Measurements from ENCODE around the gene FAM78A.

Gene FAM78A

GRCh38 chr9:131302244-131303075, 26.1 kb upstream of the FAM78A start:
- DNase-seq (ENCODE audit: low spot score), result no peak

GRCh38 chr9:131300444-131300843, 24.1 kb upstream of the FAM78A start:
- no peak for DNase-seq (ENCODE audit: low spot score)

DNA sequence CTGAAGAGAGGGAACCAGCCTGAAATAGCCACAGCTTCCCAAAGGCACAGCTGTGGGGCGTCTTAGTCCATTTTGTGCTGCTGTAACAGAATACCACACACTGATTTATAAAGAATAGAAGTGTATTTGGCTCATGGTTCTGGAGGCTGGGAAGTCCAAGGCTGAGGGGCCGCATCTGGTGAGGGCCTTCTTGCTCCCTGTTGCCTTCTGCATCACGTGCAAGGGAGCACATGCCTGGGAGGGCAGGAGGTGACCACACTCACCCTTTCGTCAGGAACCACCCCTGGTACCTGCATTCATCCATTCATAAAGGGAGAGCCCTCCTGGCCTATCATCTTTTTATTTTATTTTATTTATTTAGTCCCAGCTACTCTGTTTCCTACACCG, 23.6 kb upstream of the FAM78A start:
- no peak for DNase-seq (ENCODE audit: low spot score)

- DNase-seq (ENCODE audit: low spot score), result no peak
These were observed 23.1 kb upstream of the FAM78A start for GRCh38 chr9:131299346-131299960.

DNA sequence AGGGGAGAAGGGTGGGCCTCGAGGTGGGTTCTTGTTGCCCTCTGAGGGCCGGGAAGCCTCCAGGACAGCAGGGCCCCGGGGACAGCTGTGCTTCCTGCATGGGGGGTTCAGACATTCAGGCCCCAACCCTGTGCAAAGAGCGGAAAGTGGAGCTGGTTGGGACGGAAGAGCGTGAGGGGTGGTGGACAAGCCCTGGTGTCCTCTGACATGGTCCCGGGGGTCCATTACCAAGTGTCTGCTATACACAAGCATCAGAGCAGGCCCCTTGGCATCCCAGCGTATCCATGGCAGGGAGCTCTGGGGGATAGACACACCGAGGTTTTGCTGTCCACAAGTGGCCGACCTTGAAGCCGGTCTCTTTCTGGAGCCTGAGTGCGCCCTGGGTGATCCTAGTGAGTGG, 22.5 kb upstream of the FAM78A start:
- no peak for DNase-seq (ENCODE audit: low spot score)

GRCh38 chr9:131298341-131298740, 22.0 kb upstream of the FAM78A start:
- DNase-seq (ENCODE audit: low spot score), result no peak

- DNase-seq (ENCODE audit: low spot score), result no peak
These were observed 21.6 kb upstream of the FAM78A start for GRCh38 chr9:131297903-131298302.

DNA sequence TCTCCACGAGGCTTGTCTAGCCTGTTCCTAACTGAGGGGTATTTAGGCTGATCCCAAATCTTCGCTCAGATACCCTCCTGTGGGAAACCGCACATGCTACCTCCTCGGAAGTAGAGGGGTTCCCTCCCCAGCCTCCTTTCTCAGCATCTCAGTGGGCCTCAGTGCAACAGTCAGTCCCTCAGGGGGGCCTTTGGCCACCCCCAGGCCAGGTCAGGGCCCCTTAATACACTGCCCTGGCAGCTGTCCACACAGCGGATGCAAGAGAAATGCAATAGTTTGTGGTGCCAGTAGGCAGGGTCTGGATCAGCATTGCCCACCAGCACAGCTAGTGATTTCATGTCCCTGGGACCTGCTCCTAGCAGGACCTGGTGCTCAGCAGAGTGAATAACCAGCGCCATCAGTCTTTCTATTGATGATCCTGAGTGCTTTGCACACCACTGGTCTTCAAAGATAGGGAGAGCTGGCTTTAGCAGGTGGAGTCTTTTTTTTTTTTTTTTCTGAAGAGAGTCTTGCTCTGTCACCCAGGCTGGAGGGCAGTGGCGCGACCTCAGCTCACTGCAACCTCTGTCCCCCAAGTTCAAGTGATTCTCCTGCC, 20.7 kb upstream of the FAM78A start:
- DNase-seq (ENCODE audit: low spot score), result no peak

DNA sequence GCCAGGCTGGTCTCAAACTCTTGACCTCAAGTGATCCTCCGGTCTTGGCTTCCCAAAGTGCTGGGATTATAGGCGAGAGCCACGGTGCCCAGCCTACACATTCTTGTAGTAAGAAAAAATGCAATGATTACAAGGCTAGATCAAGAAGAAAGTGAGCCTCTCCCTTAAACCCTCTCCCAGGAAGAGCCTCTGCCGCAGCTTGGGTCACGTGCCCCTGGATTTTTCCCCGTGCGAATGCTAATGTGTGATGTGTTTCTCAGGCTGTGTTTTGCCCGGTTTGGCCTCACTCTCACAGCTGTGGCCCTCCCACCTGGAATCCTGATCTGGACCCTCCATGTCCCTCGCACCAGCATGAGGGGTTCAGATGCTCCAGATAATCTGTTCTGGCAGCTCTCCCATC, 20.1 kb upstream of the FAM78A start:
- DNase-seq (ENCODE audit: low spot score), result no peak

DNA sequence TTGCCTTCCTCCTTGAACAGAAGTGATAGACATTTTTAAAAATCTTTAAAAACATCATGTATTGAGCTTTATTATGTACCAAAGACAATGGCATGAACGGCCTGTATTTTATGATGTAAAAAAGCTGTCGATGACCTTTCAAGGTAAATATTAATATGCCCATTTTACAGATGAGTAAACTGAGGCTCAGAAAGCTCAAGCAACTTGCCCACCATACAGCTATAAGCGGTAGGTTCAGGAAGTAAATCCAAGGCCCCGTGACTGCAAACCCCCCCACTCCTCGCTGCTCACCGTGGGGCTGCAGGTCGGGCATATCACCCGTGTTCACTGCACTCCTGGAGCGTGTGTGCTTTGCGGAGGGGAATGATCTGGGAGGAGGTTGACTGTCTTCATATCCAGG, 16.6 kb upstream of the FAM78A start:
- DNase-seq (ENCODE audit: low spot score), result no peak

DNA sequence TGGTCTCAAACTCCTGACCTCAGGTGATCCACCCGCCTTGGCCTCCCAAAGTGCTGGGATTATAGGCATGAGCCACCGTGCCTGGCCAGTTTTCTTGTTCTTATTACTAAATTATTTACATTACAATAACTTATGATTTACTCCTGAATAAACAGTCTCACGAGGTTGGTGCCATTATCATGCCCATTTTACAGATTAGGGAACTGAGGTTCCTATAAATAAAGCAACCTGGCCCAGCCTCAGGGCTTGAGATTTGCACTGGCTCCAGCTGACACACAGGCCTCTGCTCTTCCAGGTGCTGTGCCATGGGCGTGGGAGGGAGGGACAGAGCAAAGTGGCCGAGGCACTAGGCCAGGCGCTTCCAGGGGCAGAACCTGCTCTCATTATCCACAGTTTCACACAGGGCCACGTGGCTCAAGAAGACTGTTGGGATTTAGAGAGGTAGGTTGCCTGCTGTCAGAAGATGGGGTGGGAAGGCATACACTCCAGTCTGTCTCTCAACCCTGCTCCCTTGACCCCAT, 15.5 kb upstream of the FAM78A start:
- DNase-seq (ENCODE audit: low spot score), result no peak

- no peak for DNase-seq (ENCODE audit: low spot score)
These were observed 14.6 kb upstream of the FAM78A start for GRCh38 chr9:131290767-131291370.

- no peak for DNase-seq (ENCODE audit: low spot score)
These were observed 13.9 kb upstream of the FAM78A start for GRCh38 chr9:131290036-131290766.

GRCh38 chr9:131289301-131290035, 13.2 kb upstream of the FAM78A start, which contains the start of gene PLPP7:
TSS of gene PLPP7 (plus strand) at chr9:131289723. CDS start at chr9:131289998, 275 bp downstream.
- DNase-seq (ENCODE audit: low spot score), result peak; percentile 83

DNA sequence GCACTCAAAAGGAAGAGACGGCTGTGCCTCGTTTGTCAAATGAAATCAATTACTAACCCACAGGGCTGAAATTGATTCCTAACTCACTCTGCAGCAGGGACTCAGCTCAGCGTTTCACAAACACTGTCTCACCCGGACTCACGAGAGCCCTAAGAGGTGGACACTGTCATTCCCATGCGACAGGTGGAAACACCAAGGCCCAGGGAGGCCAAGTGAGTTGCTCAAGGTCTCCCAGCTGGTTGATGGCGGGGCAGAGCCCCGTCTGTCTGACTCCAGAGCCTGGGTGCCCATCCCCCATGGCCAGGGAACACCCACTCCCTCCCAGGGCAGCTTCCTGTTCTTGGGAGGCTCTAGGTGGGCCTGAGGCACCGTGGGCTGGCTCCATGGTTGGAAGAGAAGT, 11.9 kb upstream of the FAM78A start:
- DNase-seq (ENCODE audit: low spot score), result no peak

GRCh38 chr9:131287359-131287758, 11.0 kb upstream of the FAM78A start:
- DNase-seq (ENCODE audit: low spot score), result no peak

GRCh38 chr9:131284856-131285255, 8.5 kb upstream of the FAM78A start:
- no peak for DNase-seq (ENCODE audit: low spot score)

DNA sequence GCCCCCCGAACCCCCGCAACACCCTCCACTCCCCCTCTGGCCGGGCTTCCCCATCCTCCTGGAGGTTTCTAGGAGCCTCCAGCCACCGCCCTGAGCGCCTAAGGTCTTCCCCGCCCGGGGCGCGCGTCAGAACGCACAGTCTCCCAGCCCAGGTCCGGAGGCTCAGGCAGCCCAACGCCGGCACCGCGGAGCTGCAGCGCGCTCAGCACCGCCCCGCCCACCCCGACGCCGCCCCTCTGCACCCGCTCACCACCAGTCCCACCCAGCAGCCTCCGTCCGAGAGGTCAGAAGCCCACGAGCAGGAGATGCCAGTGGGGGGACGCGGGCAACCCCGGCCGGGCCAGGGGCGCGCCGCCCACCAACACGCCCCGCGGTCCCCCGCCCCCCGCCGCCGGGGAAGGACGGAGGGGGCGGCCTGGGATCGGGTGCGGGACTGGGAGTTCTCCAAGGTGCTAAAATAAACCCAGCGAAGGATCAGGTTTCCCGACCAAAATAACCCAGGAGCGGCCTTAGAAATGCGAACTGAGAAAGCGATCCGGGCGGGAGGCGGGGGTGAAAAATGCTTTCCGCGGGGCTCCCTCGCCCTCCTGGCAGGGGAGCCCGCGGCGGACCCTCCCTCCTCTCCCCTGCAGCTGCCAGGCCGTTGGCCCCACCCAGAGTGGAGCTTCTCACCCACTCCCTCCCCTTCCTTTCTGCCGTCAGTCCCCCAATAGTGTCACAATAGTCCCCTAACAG, 6.5 kb upstream of the FAM78A start:
- DNase-seq (ENCODE audit: low spot score), result peak; percentile 55

GRCh38 chr9:131282175-131282574, 5.9 kb upstream of the FAM78A start:
- no peak for DNase-seq (ENCODE audit: low spot score)

Measured in HuH-7 (cell line).